Type B pancreatic cell (in vitro differentiated cells): ENCODE results near the gene TARS2. TPM values are rescaled to one million over a fixed set of nuclear protein-coding genes. Genes with fewer than 3 reads are reported as not detected.

Source experiments
- DNase-seq: peaks from one replicate; pipeline ENCODE4 v3.0.0; 2021; ENCODE audit warnings: mixed read lengths; ENCODE audit not compliant: unreplicated experiment; ENCODE audit errors: extremely low spot score
- H3K27ac Mint-ChIP-seq: 2 replicates; pipeline ENCODE4 v1.8.0; 2021; ENCODE audit warnings: mild to moderate bottlenecking, mixed read lengths
- H3K27me3 Mint-ChIP-seq: 2 replicates; pipeline ENCODE4 v1.8.0; 2021; ENCODE audit warnings: mixed read lengths
- H3K36me3 Mint-ChIP-seq: 2 replicates; pipeline ENCODE4 v1.8.0; 2021; ENCODE audit warnings: mixed read lengths
- H3K4me1 Mint-ChIP-seq: one replicate; pipeline ENCODE4 v1.8.0; 2021; ENCODE audit warnings: mixed read lengths; ENCODE audit not compliant: unreplicated experiment
- H3K4me3 Mint-ChIP-seq: 2 replicates; pipeline ENCODE4 v1.8.0; 2021; ENCODE audit warnings: mild to moderate bottlenecking, mixed read lengths
- H3K9me3 Mint-ChIP-seq: 2 replicates; pipeline ENCODE4 v1.8.0; 2021; ENCODE audit warnings: mixed read lengths
- CTCF ChIP-seq: fragments of 200-600 bp; sonication (generic); conservative IDR thresholded peaks from 2 replicates; pipeline ENCODE4 v1.5.0; 2021; ENCODE audit warnings: antibody characterized with exemption, mild to moderate bottlenecking
- total RNA-seq: library from RNA; stranded (reverse); gene quantifications from 2 replicates; pipeline ENCODE4 v1.2.1, GENCODE V29; 2021; ENCODE audit warnings: low replicate concordance

TARS2 gene
- total RNA-seq, 1 donor from 2014 or later, result 36.6 TPM

GRCh38 chr1:150477320-150477719 is 9.9 kb upstream of the TARS2 start:
- H3K9me3 Mint-ChIP-seq, result no peaks in the 10 kb centered on the region
- peak overlapping the region; percentile 72 for H3K27ac Mint-ChIP-seq
- no peaks in the 10 kb centered on the region for H3K27me3 Mint-ChIP-seq
- H3K4me3 Mint-ChIP-seq, result no peak overlapping the region
- peaks cover under 1% of the 10 kb centered on the region for H3K36me3 Mint-ChIP-seq
- TF ChIP-seq CTCF, result no peak
- peaks cover 51% of the 10 kb centered on the region for H3K4me1 Mint-ChIP-seq
- no peak for DNase-seq

GRCh38 chr1:150477733-150478132 is 9.5 kb upstream of the TARS2 start:
- peak overlapping the region; percentile 5 for H3K4me3 Mint-ChIP-seq
- TF ChIP-seq CTCF, result no peak
- peak overlapping the region; percentile 72 for H3K27ac Mint-ChIP-seq
- no peaks in the 10 kb centered on the region for H3K27me3 Mint-ChIP-seq
- no peaks in the 10 kb centered on the region for H3K36me3 Mint-ChIP-seq
- no peak for DNase-seq
- H3K9me3 Mint-ChIP-seq, result no peaks in the 10 kb centered on the region
- peaks cover 51% of the 10 kb centered on the region for H3K4me1 Mint-ChIP-seq

- Mint-ChIP-seq H3K27ac (no peak overlapping the region), H3K9me3 (no peaks in the 10 kb centered on the region), H3K27me3 (no peaks in the 10 kb centered on the region), H3K4me3 (no peak overlapping the region), H3K4me1 (peaks cover 41% of the 10 kb centered on the region), H3K36me3 (no peaks in the 10 kb centered on the region)
- TF ChIP-seq CTCF, result no peak
- DNase-seq, result no peak
These were observed 7.8 kb upstream of the TARS2 start for GRCh38 chr1:150479370-150479769.

- no peaks in the 10 kb centered on the region for H3K36me3 Mint-ChIP-seq
- no peaks in the 10 kb centered on the region for H3K27me3 Mint-ChIP-seq
- no peak for TF ChIP-seq CTCF
- H3K4me3 Mint-ChIP-seq, result no peak overlapping the region
- no peak for DNase-seq
- peak overlapping the region; percentile 24 for H3K27ac Mint-ChIP-seq
- H3K4me1 Mint-ChIP-seq, result peaks cover 36% of the 10 kb centered on the region
- H3K9me3 Mint-ChIP-seq, result no peaks in the 10 kb centered on the region
These were observed 7.3 kb upstream of the TARS2 start for GRCh38 chr1:150479927-150480352.

- TF ChIP-seq CTCF, result no peak
- no peak overlapping the region for H3K4me3 Mint-ChIP-seq
- H3K27me3 Mint-ChIP-seq, result no peaks in the 10 kb centered on the region
- H3K9me3 Mint-ChIP-seq, result no peaks in the 10 kb centered on the region
- peaks cover 20% of the 10 kb centered on the region for H3K4me1 Mint-ChIP-seq
- DNase-seq, result no peak
- no peaks in the 10 kb centered on the region for H3K36me3 Mint-ChIP-seq
- peak overlapping the region; percentile 7 for H3K27ac Mint-ChIP-seq
These were observed 2.8 kb upstream of the TARS2 start for GRCh38 chr1:150484431-150484830.

- no peak for TF ChIP-seq CTCF
- Mint-ChIP-seq H3K4me3 (peak overlapping the region; percentile 63), H3K4me1 (peaks cover 17% of the 10 kb centered on the region), H3K27ac (peak overlapping the region; percentile 7), H3K36me3 (no peaks in the 10 kb centered on the region), H3K27me3 (no peaks in the 10 kb centered on the region), H3K9me3 (no peaks in the 10 kb centered on the region)
- no peak for DNase-seq
These were observed 2.4 kb upstream of the TARS2 start for GRCh38 chr1:150484861-150485260.
